ENCODE results near the gene THRA. TPM values are rescaled to one million over a fixed set of nuclear protein-coding genes. Genes with fewer than 3 reads are reported as not detected.

Gene THRA
- total and polyA plus RNA-seq, 2 of the 8 experiments (the other 6 are each of a cell fraction or from before 2014, with no cell fraction given): 6.4 to 10.2 TPM

DNA sequence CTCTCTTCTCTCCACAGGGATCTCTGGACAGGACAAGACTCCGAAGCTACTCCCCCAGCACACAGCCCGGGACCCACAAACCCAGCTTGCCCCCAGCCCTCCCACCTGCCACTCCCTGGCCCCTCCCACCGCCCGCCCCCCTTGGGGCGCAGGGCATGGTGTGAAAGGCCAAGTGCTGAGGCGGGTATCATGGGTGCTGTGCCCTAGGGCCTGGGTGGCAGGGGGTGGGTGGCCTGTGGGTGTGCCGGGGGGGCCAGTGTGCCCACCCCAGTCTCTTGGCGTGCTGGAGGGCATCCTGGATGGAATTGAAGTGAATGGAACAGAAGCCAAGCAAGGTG, 11.4 kb downstream of the THRA start:
- Histone ChIP-seq H2BK12ac (ENCODE audit: low read depth, low read length) (0 out of 2 replicates have a peak overlapping the region, but pooled peaks have one; percentile 94), H3K9ac (replicated peaks in 1 of 4; ENCODE audit: extremely low read depth in 1 of 4, low read depth in 3 of 4, low read length in 3 of 4) (no peak overlapping the region), H3K4me3 (ENCODE audit: extremely low read depth in 1 of 4, insufficient read depth in 2 of 4, low read depth in 3 of 4, low read length in 4 of 4) (no peak overlapping the region), H4K8ac (ENCODE audit: extremely low read depth, insufficient read depth, low read length) (no peak overlapping the region; the same call in 1 of the 2 replicates), H3K79me1 (ENCODE audit: low read depth, low read length) (peaks cover 3% of the 10 kb centered on the region; the same call in 1 of the 2 replicates), H3K4ac (replicated peaks; ENCODE audit: insufficient read length, low read depth, low read length) (no peak overlapping the region), H4K5ac (ENCODE audit: insufficient read length, low read depth, low read length) (no peak overlapping the region), H2AK5ac (ENCODE audit: low read depth, low read length) (peak overlapping the region; percentile 32; the same call in 1 of the 2 replicates), H3K79me2 (ENCODE audit: control insufficient read depth in 1 of 2, insufficient read depth in 2 of 2, low read length in 2 of 2) (no peaks in the 10 kb centered on the region), H3K56ac (replicated peaks; ENCODE audit: insufficient read length, low read depth, low read length) (no peak overlapping the region), H4K91ac (replicated peaks; ENCODE audit: insufficient read length, low read length) (peak overlapping the region; percentile 58), H2BK5ac (ENCODE audit: low read depth, low read length) (peak overlapping the region; percentile 82; the same call in 1 of the 2 replicates), H3K9me3 (ENCODE audit: insufficient read depth in 2 of 2, low read depth in 1 of 2, low read length in 1 of 2) (no peaks in the 10 kb centered on the region), H3K23me2 (ENCODE audit: low read depth, low read length) (peaks cover 2% of the 10 kb centered on the region), H3K27ac (ENCODE audit: low read depth, low read length) (no peak overlapping the region), H2BK15ac (ENCODE audit: low read length) (0 out of 2 replicates have a peak overlapping the region, but pooled peaks have one; percentile 97), H2BK20ac (ENCODE audit: low read length) (no peak overlapping the region), H3K18ac (ENCODE audit: extremely low read depth, low read length) (peak overlapping the region; percentile 40; the same call in 1 of the 2 replicates), H3K23ac (ENCODE audit: insufficient read length) (no peak overlapping the region), H2BK120ac (replicated peaks; ENCODE audit: low read depth, low read length) (no peak overlapping the region), H3K4me2 (ENCODE audit: insufficient read depth in 1 of 2, low read depth in 2 of 2, low read length in 2 of 2) (no peak overlapping the region; a peak in 1 of 4 replicates), H3K14ac (ENCODE audit: insufficient read length) (no peak overlapping the region), H3K4me1 (replicated peaks in 1 of 4; ENCODE audit: control insufficient read depth in 3 of 4, insufficient read depth in 4 of 4, low read length in 3 of 4) (peaks cover 21 to 43% (median 39%) of the 10 kb centered on the region in 4 experiments), H4K20me1 (replicated peaks in 1 of 2; ENCODE audit: control insufficient read depth in 1 of 2, insufficient read depth in 2 of 2, low read length in 2 of 2) (no peaks in the 10 kb centered on the region), H2AFZ (ENCODE audit: low read length) (no peak overlapping the region), H3K27me3 (replicated peaks in 1 of 4; ENCODE audit: control insufficient read depth in 3 of 4, extremely low read depth in 1 of 4, insufficient read depth in 3 of 4, low read length in 3 of 4) (no peaks in the 10 kb centered on the region), H3K36me3 (ENCODE audit: control insufficient read depth in 2 of 4, insufficient read depth in 4 of 4, low read length in 3 of 4) (no peaks in the 10 kb centered on the region)
- WGBS, 2 experiments (ENCODE audit: extremely low coverage in 1 of 2, insufficient coverage in 1 of 2, insufficient read length in 1 of 2, insufficient replicate concordance in 2 of 2, low coverage in 1 of 2, low lambda C conversion rate in 2 of 2, missing lambda C conversion rate in 1 of 2): 98% methylated on average over 5 of the region's 8 CpGs; no CpG with 5 or more reads in 1 of the 2 experiments
- FAIRE-seq (no peak), DNase-seq (ENCODE audit: low read depth in 1 of 2, low spot score in 2 of 2) (no peak)
- CTCF ChIA-PET (ENCODE audit: partially characterized antibody): interaction anchor here (1.2 to 38.4 kb wide), 14 partner anchors 11 to 116 kb away, joined by 3 to 876 read pairs (median 31); partner anchors contain the start of genes CSF3, MED24, NR1D1 and THRA
- TF ChIP-seq KDM5A (IDR thresholded peaks at IDR 0.05; ENCODE audit: low read length): no peak
- TF ChIP-seq POU5F1 (IDR thresholded peaks at IDR 0.05; ENCODE audit: low read depth, low read length): no peak
- TF ChIP-seq CEBPB (IDR thresholded peaks at IDR 0.05; ENCODE audit: low read depth, low read length): no peak
- TF ChIP-seq CHD1 (IDR thresholded peaks at IDR 0.05; ENCODE audit: low read depth, low read length): no peak
- TF ChIP-seq, protein P1, sequence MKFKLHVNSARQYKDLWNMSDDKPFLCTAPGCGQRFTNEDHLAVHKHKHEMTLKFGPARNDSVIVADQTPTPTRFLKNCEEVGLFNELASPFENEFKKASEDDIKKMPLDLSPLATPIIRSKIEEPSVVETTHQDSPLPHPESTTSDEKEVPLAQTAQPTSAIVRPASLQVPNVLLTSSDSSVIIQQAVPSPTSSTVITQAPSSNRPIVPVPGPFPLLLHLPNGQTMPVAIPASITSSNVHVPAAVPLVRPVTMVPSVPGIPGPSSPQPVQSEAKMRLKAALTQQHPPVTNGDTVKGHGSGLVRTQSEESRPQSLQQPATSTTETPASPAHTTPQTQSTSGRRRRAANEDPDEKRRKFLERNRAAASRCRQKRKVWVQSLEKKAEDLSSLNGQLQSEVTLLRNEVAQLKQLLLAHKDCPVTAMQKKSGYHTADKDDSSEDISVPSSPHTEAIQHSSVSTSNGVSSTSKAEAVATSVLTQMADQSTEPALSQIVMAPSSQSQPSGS (IDR thresholded peaks at IDR 0.05; ENCODE audit: low read length): no peak
- no peak for TF ChIP-seq POLR2AphosphoS5 (IDR thresholded peaks at IDR 0.05; ENCODE audit: low read depth, low read length)
- POLR2A ChIA-PET (ENCODE audit: partially characterized antibody): interaction anchor here (0.9 to 6.7 kb wide), 10 partner anchors 10 to 61 kb away, joined by 3 to 64 read pairs (median 4); partner anchors contain the start of genes MED24, NR1D1 and THRA

Measured in H1 (cell line).